HL-60 (cell line): ENCODE results near the gene LOXL1.

Source experiments
- TF ChIP-seq, protein P1 (sequence below): IDR thresholded peaks from one replicate; pipeline ENCODE4 v1.5.1; 2011; ENCODE audit warnings: low read length, control low read depth, inconsistent platforms; ENCODE audit not compliant: insufficient read depth
- TF ChIP-seq, protein P2 (sequence below): IDR thresholded peaks from 2 replicates; pipeline ENCODE4 v1.6.1; 2012; ENCODE audit warnings: low read depth; ENCODE audit not compliant: insufficient replicate concordance

DNA sequence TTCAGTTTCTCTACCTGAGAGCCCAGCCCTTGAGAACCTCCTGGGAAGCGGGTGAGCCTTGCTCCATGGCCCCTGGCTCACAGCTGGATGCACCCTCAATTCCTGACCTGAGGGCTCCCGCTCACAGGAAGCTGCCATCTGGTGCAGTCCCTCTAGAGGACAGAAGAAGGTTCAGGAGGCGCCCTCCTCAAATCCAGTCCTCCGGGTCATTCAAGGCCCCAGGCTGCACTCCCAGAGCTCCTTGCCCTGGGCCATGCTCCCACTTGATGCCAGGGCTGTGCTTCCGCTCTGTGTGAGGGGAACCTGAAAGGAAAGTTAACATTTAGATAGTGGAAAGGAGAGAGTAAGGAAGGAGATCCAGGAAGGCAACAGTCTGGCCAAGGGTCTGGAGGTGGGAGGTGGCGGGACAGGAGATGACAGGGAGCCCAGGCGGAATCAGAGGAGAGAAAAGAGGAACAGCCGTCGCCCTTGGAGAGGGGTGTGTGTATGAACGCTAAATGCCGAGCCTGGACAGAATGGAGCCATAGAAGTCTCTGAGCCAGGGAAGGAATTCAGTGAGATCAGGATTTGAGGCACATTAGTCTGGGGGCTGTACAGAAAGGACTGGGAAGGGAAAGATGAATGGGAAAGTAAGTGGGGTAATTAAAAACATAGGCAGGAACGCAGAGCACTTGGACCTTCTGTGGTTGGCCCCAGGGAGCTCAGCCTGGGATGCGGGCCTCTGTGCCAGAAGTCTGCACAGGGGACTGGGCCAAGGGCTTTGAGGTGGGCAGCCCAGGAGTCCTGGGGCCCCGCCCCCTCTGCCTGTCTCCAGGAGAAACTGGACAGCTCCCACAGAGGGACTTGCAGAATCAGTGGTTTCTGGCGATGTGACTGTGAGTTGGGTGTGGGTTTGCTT, 26.8 kb upstream of the LOXL1 start:
- TF ChIP-seq, protein P1, sequence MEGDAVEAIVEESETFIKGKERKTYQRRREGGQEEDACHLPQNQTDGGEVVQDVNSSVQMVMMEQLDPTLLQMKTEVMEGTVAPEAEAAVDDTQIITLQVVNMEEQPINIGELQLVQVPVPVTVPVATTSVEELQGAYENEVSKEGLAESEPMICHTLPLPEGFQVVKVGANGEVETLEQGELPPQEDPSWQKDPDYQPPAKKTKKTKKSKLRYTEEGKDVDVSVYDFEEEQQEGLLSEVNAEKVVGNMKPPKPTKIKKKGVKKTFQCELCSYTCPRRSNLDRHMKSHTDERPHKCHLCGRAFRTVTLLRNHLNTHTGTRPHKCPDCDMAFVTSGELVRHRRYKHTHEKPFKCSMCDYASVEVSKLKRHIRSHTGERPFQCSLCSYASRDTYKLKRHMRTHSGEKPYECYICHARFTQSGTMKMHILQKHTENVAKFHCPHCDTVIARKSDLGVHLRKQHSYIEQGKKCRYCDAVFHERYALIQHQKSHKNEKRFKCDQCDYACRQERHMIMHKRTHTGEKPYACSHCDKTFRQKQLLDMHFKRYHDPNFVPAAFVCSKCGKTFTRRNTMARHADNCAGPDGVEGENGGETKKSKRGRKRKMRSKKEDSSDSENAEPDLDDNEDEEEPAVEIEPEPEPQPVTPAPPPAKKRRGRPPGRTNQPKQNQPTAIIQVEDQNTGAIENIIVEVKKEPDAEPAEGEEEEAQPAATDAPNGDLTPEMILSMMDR, result no peak
- TF ChIP-seq, protein P2, sequence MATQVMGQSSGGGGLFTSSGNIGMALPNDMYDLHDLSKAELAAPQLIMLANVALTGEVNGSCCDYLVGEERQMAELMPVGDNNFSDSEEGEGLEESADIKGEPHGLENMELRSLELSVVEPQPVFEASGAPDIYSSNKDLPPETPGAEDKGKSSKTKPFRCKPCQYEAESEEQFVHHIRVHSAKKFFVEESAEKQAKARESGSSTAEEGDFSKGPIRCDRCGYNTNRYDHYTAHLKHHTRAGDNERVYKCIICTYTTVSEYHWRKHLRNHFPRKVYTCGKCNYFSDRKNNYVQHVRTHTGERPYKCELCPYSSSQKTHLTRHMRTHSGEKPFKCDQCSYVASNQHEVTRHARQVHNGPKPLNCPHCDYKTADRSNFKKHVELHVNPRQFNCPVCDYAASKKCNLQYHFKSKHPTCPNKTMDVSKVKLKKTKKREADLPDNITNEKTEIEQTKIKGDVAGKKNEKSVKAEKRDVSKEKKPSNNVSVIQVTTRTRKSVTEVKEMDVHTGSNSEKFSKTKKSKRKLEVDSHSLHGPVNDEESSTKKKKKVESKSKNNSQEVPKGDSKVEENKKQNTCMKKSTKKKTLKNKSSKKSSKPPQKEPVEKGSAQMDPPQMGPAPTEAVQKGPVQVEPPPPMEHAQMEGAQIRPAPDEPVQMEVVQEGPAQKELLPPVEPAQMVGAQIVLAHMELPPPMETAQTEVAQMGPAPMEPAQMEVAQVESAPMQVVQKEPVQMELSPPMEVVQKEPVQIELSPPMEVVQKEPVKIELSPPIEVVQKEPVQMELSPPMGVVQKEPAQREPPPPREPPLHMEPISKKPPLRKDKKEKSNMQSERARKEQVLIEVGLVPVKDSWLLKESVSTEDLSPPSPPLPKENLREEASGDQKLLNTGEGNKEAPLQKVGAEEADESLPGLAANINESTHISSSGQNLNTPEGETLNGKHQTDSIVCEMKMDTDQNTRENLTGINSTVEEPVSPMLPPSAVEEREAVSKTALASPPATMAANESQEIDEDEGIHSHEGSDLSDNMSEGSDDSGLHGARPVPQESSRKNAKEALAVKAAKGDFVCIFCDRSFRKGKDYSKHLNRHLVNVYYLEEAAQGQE, result no peak
